ENCODE results near the gene TP53I11.

- no peak for TF ChIP-seq POLR2A (IDR thresholded peaks at IDR 0.05; ENCODE audit: borderline replicate concordance, extremely low read depth, insufficient read depth, insufficient read length)
- no peak for TF ChIP-seq EZH2phosphoT487 (IDR thresholded peaks at IDR 0.05; ENCODE audit: borderline replicate concordance)
- TF ChIP-seq EZH2 (IDR thresholded peaks at IDR 0.05) = no peak
- 0 out of 6 replicates have a peak, but pooled peaks of 1 of the 3 experiments have one; percentile 18 for TF ChIP-seq CTCF (IDR thresholded peaks at IDR 0.05 in 2 of 3, conservative IDR thresholded peaks at IDR 0.05 in 1 of 3; ENCODE audit: borderline replicate concordance in 1 of 3, insufficient read depth in 1 of 3, low read depth in 2 of 3, low read length in 2 of 3)
- TF ChIP-seq RAD21 (IDR thresholded peaks at IDR 0.05; ENCODE audit: low read depth) = no peak
- no peak for TF ChIP-seq ATF3 (IDR thresholded peaks at IDR 0.05)
- TF ChIP-seq MAX (IDR thresholded peaks at IDR 0.05) = no peak
- no peak for TF ChIP-seq YY1 (IDR thresholded peaks at IDR 0.05; ENCODE audit: extremely low read depth, insufficient replicate concordance, low read depth, low read length)
- TF ChIP-seq REST (IDR thresholded peaks at IDR 0.05; ENCODE audit: low read depth) = no peak
- no peak for TF ChIP-seq FOSL1 (IDR thresholded peaks at IDR 0.05; ENCODE audit: low read depth)
- TF ChIP-seq POLR2AphosphoS5 (IDR thresholded peaks at IDR 0.05; ENCODE audit: low read depth, low read length) = no peak
- no peak for TF ChIP-seq EGR1 (IDR thresholded peaks at IDR 0.05; ENCODE audit: low read depth)
- no peak for TF ChIP-seq SP1 (IDR thresholded peaks at IDR 0.05; ENCODE audit: low read depth)
- TF ChIP-seq ZNF274 (IDR thresholded peaks at IDR 0.05; ENCODE audit: low read depth, low read length) = no peak
These were observed 6.4 kb downstream of the TP53I11 start for GRCh38 chr11:44944181-44944852.

All from HCT116 (cell line).